K562 (cell line): ENCODE data around the gene CDS2. TPM values are rescaled to one million over a fixed set of nuclear protein-coding genes. Genes with fewer than 3 reads are reported as not detected.

ENCODE experiments used
- ATAC-seq: fragments of 200-7000 bp; cut with Tn5 transposase; 3 replicates; pipeline ENCODE4 v1.9.1; 2020; ENCODE audit warnings: moderate library complexity
- BruUV-seq: library from RNA; stranded (reverse); fragments of 400-500 nt; replicated peaks from 2 replicates; lab custom pipeline; 2021; lab: Mats Ljungman, UMichigan
- CTCF ChIA-PET: fragments of 300-600 bp; formaldehyde crosslinking; extraction: SDS; loops from one replicate; lab custom pipeline; 2021; ENCODE audit warnings: low intra/inter-chr PET ratio; lab: Yijun Ruan, JAX
- POLR2A ChIA-PET: fragments of 300-600, 350-650 bp; sonication (Branson Sonifier 250); formaldehyde crosslinking; extraction: SDS; loops from one replicate; lab custom pipeline; 2021; ENCODE audit warnings: antibody characterized with exemption, inconsistent platforms; lab: Yijun Ruan, JAX
- DNase-seq, 4 experiments: peaks; one replicate each; pipeline versions ENCODE4 v3.0.0 to v3.0.0-alpha.2; 2011 to 2018; ENCODE audit warnings: low spot score in 3 of 4, mixed read lengths in 3 of 4; ENCODE audit errors: extremely low read depth in 1 of 4
- FAIRE-seq: peaks from 2 replicates; lab custom pipeline; 2011; peaks lifted over from hg19 to GRCh38; lab: Jason Lieb, UNC
- H2AFZ ChIP-seq: 2 replicates; pipeline ENCODE4 v1.6.0; 2011; ENCODE audit warnings: low read depth, low read length, control low read depth, inconsistent platforms
- H3K27ac ChIP-seq: fragments of 200-600 bp; 3 replicates; pipeline ENCODE4 v1.8.0; 2011; ENCODE audit warnings: low read depth, mild to moderate bottlenecking, control low read depth, inconsistent platforms, low read length, moderate library complexity, mixed read lengths; ENCODE audit errors: extremely low read depth
- H3K27me3 ChIP-seq, 2 experiments: fragments of 300-600 bp in 1 of 2; 2 replicates in 1 of 2; 3 replicates in 1 of 2; pipeline versions ENCODE4 v1.6.0 to v1.8.0; 2011; ENCODE audit warnings: inconsistent platforms in 2 of 2, low read length in 2 of 2, mild to moderate bottlenecking in 1 of 2, mixed read lengths in 1 of 2, moderate library complexity in 1 of 2; ENCODE audit not compliant: control insufficient read depth in 2 of 2, insufficient read depth in 2 of 2
- H3K36me3 ChIP-seq: fragments of 300-600 bp; 3 replicates; pipeline ENCODE4 v1.8.0; 2011; ENCODE audit warnings: mild to moderate bottlenecking, low read length, inconsistent platforms; ENCODE audit not compliant: control insufficient read depth, insufficient read depth
- H3K4me1 ChIP-seq, 2 experiments: fragments of 200-600 bp in 1 of 2; replicated peaks in 1 of 2; 2 replicates in 1 of 2; 3 replicates in 1 of 2; pipeline versions ENCODE4 v1.5.1 to v1.8.0; 2011; ENCODE audit warnings: inconsistent platforms in 2 of 2, low read length in 2 of 2, mild to moderate bottlenecking in 1 of 2, mixed read lengths in 1 of 2, moderate library complexity in 1 of 2; ENCODE audit not compliant: control insufficient read depth in 2 of 2, insufficient read depth in 2 of 2
- H3K4me2 ChIP-seq: 2 replicates; pipeline ENCODE4 v1.6.1; 2011; ENCODE audit warnings: low read length, control low read depth, inconsistent platforms, mixed read lengths; ENCODE audit not compliant: insufficient read depth
- H3K4me3 ChIP-seq: fragments of 200-600 bp; sonication (generic), shearing (Covaris generic); 2 replicates; pipeline ENCODE4 v1.5.1; 2016; ENCODE audit warnings: control low read depth, inconsistent platforms
- H3K79me2 ChIP-seq: fragments of 200-600 bp; 3 replicates; pipeline ENCODE4 v1.8.0; 2011; ENCODE audit warnings: low read length, inconsistent platforms; ENCODE audit not compliant: control insufficient read depth, insufficient read depth
- H3K9ac ChIP-seq, 2 experiments: 2 replicates each; pipeline versions ENCODE4 v1.6.0 to v1.6.1; 2011; ENCODE audit warnings: low read depth in 2 of 2, low read length in 2 of 2, control low read depth in 1 of 2, inconsistent platforms in 1 of 2, mild to moderate bottlenecking in 1 of 2, mixed read lengths in 1 of 2; ENCODE audit not compliant: insufficient read depth in 1 of 2
- H3K9me1 ChIP-seq: one replicate; pipeline ENCODE4 v1.6.0; 2011; ENCODE audit warnings: inconsistent platforms, mild to moderate bottlenecking, low read length, moderate library complexity; ENCODE audit not compliant: control insufficient read depth, insufficient read depth
- H3K9me3 ChIP-seq: replicated peaks from 2 replicates; pipeline ENCODE4 v1.5.1; 2011; ENCODE audit warnings: low read depth, low read length, inconsistent platforms; ENCODE audit not compliant: control insufficient read depth, insufficient read depth
- H4K20me1 ChIP-seq: replicated peaks from 2 replicates; pipeline ENCODE4 v1.6.1; 2011; ENCODE audit warnings: low read length, inconsistent platforms, mixed read lengths; ENCODE audit not compliant: control insufficient read depth, insufficient read depth
- CREB5 ChIP-seq: fragments of 250-450 bp; sonication (Bioruptor Pico); IDR thresholded peaks from 2 replicates; pipeline ENCODE4 v1.5.0; 2020; ENCODE audit warnings: mild to moderate bottlenecking
- ETV1 ChIP-seq: fragments of 450-650 bp; conservative IDR thresholded peaks from 2 replicates; pipeline ENCODE4 v1.6.1; 2016; ENCODE audit warnings: missing genetic modification characterization, control low read depth, low read depth, missing compliant biosample characterization
- MBD2 ChIP-seq: sonication (generic); IDR thresholded peaks from 2 replicates; pipeline ENCODE4 v1.6.1; 2016; ENCODE audit warnings: low read depth, borderline replicate concordance
- MCM2 ChIP-seq: fragments of 450-650 bp; IDR thresholded peaks from 2 replicates; pipeline ENCODE4 v1.6.1; 2017; ENCODE audit warnings: low read depth, mild to moderate bottlenecking
- NELFE ChIP-seq: IDR thresholded peaks from 2 replicates; pipeline ENCODE4 v1.6.1; 2011; ENCODE audit warnings: mild to moderate bottlenecking; ENCODE audit not compliant: insufficient read depth, insufficient read length
- PKNOX1 ChIP-seq: fragments of 450-650 bp; IDR thresholded peaks from 2 replicates; pipeline ENCODE4 v1.6.1; 2016
- PRMT5 ChIP-seq: sonication (generic); formaldehyde crosslinking; IDR thresholded peaks from 2 replicates; pipeline ENCODE4 v1.5.0; 2020; ENCODE audit warnings: missing genetic modification reagents
- STAT5B ChIP-seq: fragments of 250-450 bp; sonication (Bioruptor Pico); IDR thresholded peaks from 2 replicates; pipeline ENCODE4 v1.8.0; 2021; ENCODE audit warnings: mild to moderate bottlenecking, inconsistent platforms
- TFE3 ChIP-seq: fragments of 450-650 bp; formaldehyde crosslinking; IDR thresholded peaks from 2 replicates; pipeline ENCODE4 v1.4.0; 2020; ENCODE audit warnings: mild to moderate bottlenecking, mixed read lengths
- XRCC5 ChIP-seq: fragments of 200-400 bp; formaldehyde crosslinking; IDR thresholded peaks from 2 replicates; pipeline ENCODE4 v1.6.1; 2017; ENCODE audit warnings: low read depth, mild to moderate bottlenecking, low read length
- ZBTB49 ChIP-seq: sonication (generic); formaldehyde crosslinking; IDR thresholded peaks from 2 replicates; pipeline ENCODE4 v1.8.0; 2022; ENCODE audit warnings: missing genetic modification reagents, mild to moderate bottlenecking, borderline replicate concordance
- ZNF174 ChIP-seq: fragments of 250-450 bp; sonication (Bioruptor Pico); IDR thresholded peaks from 2 replicates; pipeline ENCODE4 v1.4.0; 2020; ENCODE audit warnings: mild to moderate bottlenecking
- ZNF217 ChIP-seq: sonication (generic); formaldehyde crosslinking; IDR thresholded peaks from 2 replicates; pipeline ENCODE4 v1.8.0; 2022; ENCODE audit warnings: mild to moderate bottlenecking, missing genetic modification reagents
- ZNF57 ChIP-seq: fragments of 450-650 bp; formaldehyde crosslinking; IDR thresholded peaks from 2 replicates; pipeline ENCODE4 v1.4.0; 2020; ENCODE audit warnings: mild to moderate bottlenecking, moderate library complexity
- WGBS: fragments of 100-300 bp; shearing (Covaris generic); methylation state at CpG from one replicate; pipeline ENCODE4 v1.1.6; 2016; ENCODE audit warnings: low coverage, mixed read lengths; ENCODE audit not compliant: insufficient coverage; ENCODE audit errors: missing lambda C conversion rate; 5-methylcytosine and 5-hydroxymethylcytosine counted together
- in situ Hi-C: fragments of 300-500 bp; cut with MboI; formaldehyde crosslinking; loops from 4 replicates; pipeline ENCODE4 v1.15.0; 2018; ENCODE audit warnings: inconsistent platforms, mixed read lengths
- intact Hi-C: fragments of 100-400 bp; cut with micrococcal nuclease; formaldehyde crosslinking; loops from 2 replicates; pipeline ENCODE4 v1.14.2; 2022
- polyA plus RNA-seq, 8 experiments: library from polyadenylated mRNA; depleted of rRNA in 4 of 8; stranded (reverse) in 5 of 8; unstranded in 3 of 8; fragments of >200 nt; fragmentation: Nextera tagmentation in 2 of 8; fragmentation: Illumina TruSeq in 1 of 8; extraction: Ambion mirVana in 2 of 8; extraction: Trizol in 1 of 8; gene quantifications; 2 replicates each; pipeline versions ENCODE4 v1.2.1 to v1.2.3, GENCODE V29; 2011 to 2014; ENCODE audit warnings: inconsistent platforms in 1 of 8, missing spikeins in 1 of 8
- total RNA-seq, 7 experiments: library from RNA; depleted of rRNA in 6 of 7; stranded (reverse); fragments of >200 nt in 6 of 7; fragmentation: Illumina TruSeq in 2 of 7; extraction: Trizol in 2 of 7; gene quantifications; 2 replicates each; pipeline versions ENCODE4 v1.2.1 to v1.2.3, GENCODE V29; 2011 to 2021; ENCODE audit warnings: low replicate concordance in 1 of 7

The CDS2 gene
- total and polyA plus RNA-seq, 9 of the 15 experiments (the other 6 are each of a cell fraction or from before 2014, with no cell fraction given): 6.4 to 46.4 (median 12.2) TPM

- intact Hi-C loops: no loop called here
- in situ Hi-C loops: no loop called here
- Histone ChIP-seq H3K36me3 (no peaks in the 10 kb centered on the region), H3K4me2 (no peak overlapping the region), H3K27ac (no peak overlapping the region), H3K9ac (no peak overlapping the region), H2AFZ (no peak overlapping the region), H3K79me2 (peaks cover 12% of the 10 kb centered on the region; the same call in 2 of the 3 replicates), H3K9me3 (no peaks in the 10 kb centered on the region), H3K27me3 (no peaks in the 10 kb centered on the region), H4K20me1 (no peaks in the 10 kb centered on the region), H3K4me3 (no peak overlapping the region), H3K9me1 (no peaks in the 10 kb centered on the region), H3K4me1 (no peaks in the 10 kb centered on the region; a peak in 1 of 5 replicates)
- POLR2A ChIA-PET: interaction anchor here (0.9 to 1.1 kb wide), 2 partner anchors 14 to 17 kb away, joined by 3 read pairs; no protein-coding TSS in a partner anchor
- BruUV-seq: no TSS peak
- TF ChIP-seq ZNF217 (CRISPR knock-in tag): no peak
- no peak for TF ChIP-seq NELFE
- no peak for TF ChIP-seq TFE3 (CRISPR knock-in tag)
- TF ChIP-seq ZBTB49 (CRISPR knock-in tag): no peak
- TF ChIP-seq ETV1 (tag): no peak
- no peak for TF ChIP-seq STAT5B (CRISPR knock-in tag)
- TF ChIP-seq MBD2: no peak
- TF ChIP-seq PKNOX1: no peak
- TF ChIP-seq PRMT5 (CRISPR knock-in tag): no peak
- TF ChIP-seq MCM2: no peak
- TF ChIP-seq ZNF174 (CRISPR knock-in tag): no peak
- TF ChIP-seq XRCC5: no peak
- no peak for TF ChIP-seq CREB5 (CRISPR knock-in tag)
- TF ChIP-seq ZNF57: no peak
- DNase-seq (no peak), FAIRE-seq (no peak), ATAC-seq (no peak)
- 29% methylated on average over 2 of the region's 2 CpGs for WGBS
- CTCF ChIA-PET: no interaction called here
These were observed 14.8 kb downstream of the CDS2 start for GRCh38 chr20:5141615-5142014.
